Heart right ventricle (tissue), 16 donors: ENCODE results near the gene KCNS3. TPM values are rescaled to one million over a fixed set of nuclear protein-coding genes. Genes with fewer than 3 reads are reported as not detected.

ENCODE experiments used
- ATAC-seq, 8 donors: fragments of 200-7000 bp; cut with Tn5 transposase; one replicate each; pipeline ENCODE4 v1.9.1; 2020; ENCODE audit warnings: mild to moderate bottlenecking in 8 of 8, moderate library complexity in 8 of 8, moderate number of reproducible peaks in 1 of 8
- DNase-seq, 2 donors: peaks; one replicate each; pipeline ENCODE4 v3.0.0-alpha.2; 2020
- H3K27ac ChIP-seq, 10 donors: fragments of 200-600 bp; sonication (generic) in 2 of 10; one replicate each; pipeline versions ENCODE4 v1.5.0 to v1.8.0; 2020 to 2022; ENCODE audit warnings: mild to moderate bottlenecking in 3 of 10
- H3K27me3 ChIP-seq, 7 donors: fragments of 200-600 bp; one replicate each; pipeline ENCODE4 v1.8.0; 2021 to 2022; ENCODE audit warnings: mild to moderate bottlenecking in 2 of 7
- H3K36me3 ChIP-seq, 9 donors: fragments of 200-600 bp; sonication (generic) in 1 of 9; one replicate each; pipeline versions ENCODE4 v1.5.0 to v1.8.0; 2020 to 2022; ENCODE audit warnings: mild to moderate bottlenecking in 2 of 9
- H3K4me1 ChIP-seq, 9 donors: fragments of 200-600 bp; sonication (generic) in 1 of 9; one replicate each; pipeline versions ENCODE4 v1.5.0 to v1.8.0; 2020 to 2022; ENCODE audit warnings: mild to moderate bottlenecking in 4 of 9
- H3K4me3 ChIP-seq, 10 donors: fragments of 200-600 bp; sonication (generic) in 2 of 10; one replicate each; pipeline versions ENCODE4 v1.5.0 to v1.8.0; 2020 to 2022; ENCODE audit warnings: mild to moderate bottlenecking in 7 of 10, moderate library complexity in 2 of 10
- H3K9me3 ChIP-seq, 11 donors: fragments of 200-600 bp in 10 of 11; sonication (generic) in 2 of 11; one replicate each; pipeline versions ENCODE4 v1.5.0 to v1.8.0; 2013 to 2022; ENCODE audit warnings: mild to moderate bottlenecking in 2 of 11, control low read depth in 1 of 11, moderate library complexity in 1 of 11
- CTCF ChIP-seq, 9 donors: fragments of 200-600 bp; sonication (generic) in 2 of 9; IDR thresholded peaks; one replicate each; pipeline versions ENCODE4 v1.5.0 to v1.8.0; 2021 to 2022; ENCODE audit warnings: antibody characterized with exemption in 9 of 9, mild to moderate bottlenecking in 5 of 9, moderate library complexity in 1 of 9
- WGBS, 2 donors: extraction: QIAGEN DNeasy Blood & Tissue Kit; methylation state at CpG; one replicate each; pipeline ENCODE4 v1.1.7; 2013; ENCODE audit warnings: inconsistent platforms in 1 of 2; 5-methylcytosine and 5-hydroxymethylcytosine counted together
- intact Hi-C, 10 donors: fragments of 100-400 bp; cut with DNase I; formaldehyde crosslinking; loops; one replicate each; pipeline versions ENCODE4 v1.11.1 to v1.14.2; 2022
- polyA plus RNA-seq, 2 donors: library from polyadenylated mRNA; stranded (reverse); fragments of 200-250 nt; gene quantifications; one replicate each; pipeline ENCODE4 v1.2.3, GENCODE V29; 2013
- total RNA-seq, 10 donors: library from RNA; stranded (reverse); fragmentation: NEBNext Ultra II Directional in 3 of 10; extraction: Animal tissue kit (Norgen Biotek cat#: 25700) in 3 of 10; gene quantifications; one replicate each; pipeline versions ENCODE4 v1.2.1 to v1.2.4, GENCODE V29; 2021 to 2023
- donor health status: Arrhythmogenic right ventricular cardiomyopathy.
- donor health status: ischemic (EF 13 %, LVEDD 7.1; RV severe dilation, severe dysfunction).
- donor health status: healthy with polysubstance abuse.
- donor health status: DM: no; HTN: yes; CAD: no.
- donor health status: DM: no; HTN: no; CAD: no.
- donor health status: ischemic (EF 25% LVEDD 6.9; RV normal size, moderate dysfunction).
- donor health status: ischemic (EF 25% LVEDD 5.7; RV mildly dilated, moderate dysfunction).
- donor health status: healthy.
- donor health status: DM: yes; HTN: yes; CAD: no.
- donor health status: Ischemic cardiomyopathy.
- donor health status: ischemic (EF 35%, LVEDD 5.7; RV mildly dilated, moderate dysfunction).
- donor health status: nonischemic (EF 11% LVEDD 7.7; RV severe dilation, severe dysfunction).
- donor health status: DM: yes; HTN: yes; CAD: no.
- donor health status: PGD.
- donor health status: ischemic (EF 29% LVEDD 5.4; RV normal size, mild dysfunction).
- donor health status: nonischemic (EF 23%, LVEDD 6.1; RV moderate dilation, normal function).

The KCNS3 gene
- total and polyA plus RNA-seq, 12 donors = 1.5 to 3.8 (median 2.6) TPM

GRCh38 chr2:17959356-17959755 is 80.9 kb downstream of the KCNS3 start:
- WGBS, 2 donors = 42 to 52% methylated on average over 3 of the region's 3 CpGs
- peaks cover 0 to 7% (median 0%) of the 10 kb centered on the region in 7 donors for H3K27me3 ChIP-seq
- H3K9me3 ChIP-seq = no peaks in the 10 kb centered on the region
- intact Hi-C loops = no loop called here
- H3K36me3 ChIP-seq = no peaks in the 10 kb centered on the region
- TF ChIP-seq CTCF (IDR thresholded peaks at IDR 0.05) = no peak
- ATAC-seq = no peak
- H3K27ac ChIP-seq = no peak overlapping the region
- H3K4me1 ChIP-seq = no peaks in the 10 kb centered on the region
- no peak overlapping the region for H3K4me3 ChIP-seq
- DNase-seq = no peak

DNA sequence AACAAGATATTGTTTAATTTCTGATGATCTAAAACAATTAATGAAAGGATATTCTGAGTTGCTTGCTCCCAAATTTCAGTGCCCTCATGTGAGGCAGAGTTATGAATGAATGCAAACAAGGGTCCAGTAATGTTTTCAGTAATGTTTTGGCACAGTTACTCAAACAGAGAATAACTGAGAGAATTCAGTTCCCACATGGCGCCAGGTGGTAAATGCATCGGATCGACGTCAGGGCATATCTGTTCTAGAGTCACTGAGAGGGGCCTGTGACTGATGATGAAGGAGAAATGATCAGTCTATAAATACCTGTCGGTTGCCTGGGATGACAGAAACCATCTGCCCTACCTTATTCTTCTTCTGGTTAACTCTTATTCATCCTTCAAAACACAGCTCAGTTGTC is 81.4 kb downstream of the KCNS3 start:
- Histone ChIP-seq H3K9me3 (no peaks in the 10 kb centered on the region), H3K4me1 (no peaks in the 10 kb centered on the region), H3K36me3 (no peaks in the 10 kb centered on the region), H3K4me3 (no peak overlapping the region), H3K27me3 (peaks cover 0 to 7% (median 0%) of the 10 kb centered on the region in 7 donors), H3K27ac (no peak overlapping the region)
- DNase-seq = no peak
- intact Hi-C loops = no loop called here
- ATAC-seq = no peak
- 75 to 80% methylated on average over 5 of the region's 5 CpGs for WGBS, 2 donors
- TF ChIP-seq CTCF (IDR thresholded peaks at IDR 0.05) = no peak

DNA sequence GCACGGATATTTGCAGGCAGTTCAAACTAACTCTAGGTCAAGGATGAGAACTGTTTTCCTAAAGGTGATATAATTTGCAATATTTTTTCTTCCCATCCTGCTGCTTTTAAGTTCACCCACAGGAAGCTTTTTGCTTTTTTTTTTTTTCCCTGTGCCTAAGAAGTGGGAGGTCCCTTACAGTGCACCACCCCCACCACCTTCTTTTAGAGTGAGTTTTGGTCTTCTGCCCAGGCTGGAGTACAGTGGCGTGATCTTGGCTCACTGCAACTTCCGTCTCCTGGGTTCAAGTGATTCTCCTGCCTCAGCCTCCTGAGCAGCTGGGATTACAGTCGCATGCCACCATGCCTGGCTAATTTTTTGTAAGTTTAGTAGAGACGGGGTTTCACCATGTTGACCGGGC is 82.5 kb downstream of the KCNS3 start:
- H3K4me3 ChIP-seq = no peak overlapping the region
- no peak for TF ChIP-seq CTCF (IDR thresholded peaks at IDR 0.05)
- no peak overlapping the region for H3K27ac ChIP-seq
- peaks cover 0 to 12% (median 0%) of the 10 kb centered on the region in 7 donors for H3K27me3 ChIP-seq
- no peaks in the 10 kb centered on the region for H3K36me3 ChIP-seq
- ATAC-seq = no peak
- H3K4me1 ChIP-seq = no peaks in the 10 kb centered on the region
- intact Hi-C loops = no loop called here
- no peak for DNase-seq
- 79 to 82% methylated on average over 6 of the region's 6 CpGs for WGBS, 2 donors
- no peaks in the 10 kb centered on the region for H3K9me3 ChIP-seq

- no peaks in the 10 kb centered on the region for H3K4me1 ChIP-seq
- intact Hi-C loops = no loop called here
- no peaks in the 10 kb centered on the region for H3K9me3 ChIP-seq
- peaks cover 0 to 10% (median 0%) of the 10 kb centered on the region in 7 donors for H3K27me3 ChIP-seq
- no peak overlapping the region for H3K4me3 ChIP-seq
- DNase-seq (no peak), ATAC-seq (no peak)
- H3K36me3 ChIP-seq = no peaks in the 10 kb centered on the region
- TF ChIP-seq CTCF (IDR thresholded peaks at IDR 0.05) = no peak
- no peak overlapping the region for H3K27ac ChIP-seq
- 91 to 93% methylated on average over 2 of the region's 2 CpGs for WGBS, 2 donors
These were observed 83.3 kb downstream of the KCNS3 start for GRCh38 chr2:17961789-17962188.
